GM12892 (cell line): ENCODE data around the gene IRGM.

Experiments
- POLR2A ChIP-seq: IDR thresholded peaks from 2 replicates; pipeline ENCODE4 v1.6.1; 2011; ENCODE audit warnings: low read depth, low read length, control low read depth
- POLR2AphosphoS5 ChIP-seq: IDR thresholded peaks from 2 replicates; pipeline ENCODE4 v1.6.1; 2011; ENCODE audit warnings: low read depth, low read length, control low read depth
- TAF1 ChIP-seq: IDR thresholded peaks from 2 replicates; pipeline ENCODE4 v1.6.1; 2011; ENCODE audit warnings: low read depth, mild to moderate bottlenecking, control low read depth, low read length, borderline replicate concordance

DNA sequence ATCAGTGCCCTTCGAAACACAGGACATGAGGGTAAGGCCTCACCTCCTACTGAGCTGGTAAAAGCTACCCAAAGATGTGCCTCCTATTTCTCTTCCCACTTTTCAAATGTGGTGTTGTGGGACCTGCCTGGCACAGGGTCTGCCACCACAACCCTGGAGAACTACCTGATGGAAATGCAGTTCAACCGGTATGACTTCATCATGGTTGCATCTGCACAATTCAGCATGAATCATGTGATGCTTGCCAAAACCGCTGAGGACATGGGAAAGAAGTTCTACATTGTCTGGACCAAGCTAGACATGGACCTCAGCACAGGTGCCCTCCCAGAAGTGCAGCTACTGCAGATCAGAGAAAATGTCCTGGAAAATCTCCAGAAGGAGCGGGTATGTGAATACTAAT lies 1.9 kb downstream of the IRGM start:
- no peak for TF ChIP-seq POLR2AphosphoS5
- no peak for TF ChIP-seq POLR2A
- TF ChIP-seq TAF1: no peak
